HEK293T (cell line): ENCODE results near the gene CASP9.
A peak's percentile ranks its signal among the peaks of the same experiment; 100 is the strongest.

Experiments
- CTCF ChIA-PET: fragments of 350-600 bp; formaldehyde crosslinking; extraction: SDS; loops from one replicate; lab custom pipeline; 2021; ENCODE audit warnings: antibody characterized with exemption, inconsistent platforms; lab: Yijun Ruan, JAX
- POLR2A ChIA-PET: fragments of 350-600 bp; formaldehyde crosslinking; extraction: SDS; loops from one replicate; lab custom pipeline; 2020; ENCODE audit warnings: antibody characterized with exemption, inconsistent platforms; lab: Yijun Ruan, JAX
- DNase-seq: peaks from one replicate; pipeline ENCODE4 v3.0.0; 2012; ENCODE audit warnings: mixed read lengths; ENCODE audit errors: extremely low spot score
- ARNT ChIP-seq: fragments of 450-650 bp; IDR thresholded peaks from 2 replicates; pipeline ENCODE4 v1.6.1; 2017; ENCODE audit warnings: mild to moderate bottlenecking
- BHLHE40 ChIP-seq: fragments of 450-650 bp; IDR thresholded peaks from 2 replicates; pipeline ENCODE4 v1.6.1; 2016; ENCODE audit warnings: mild to moderate bottlenecking, moderate library complexity, borderline replicate concordance
- CTBP1 ChIP-seq: fragments of 450-650 bp; IDR thresholded peaks from 2 replicates; pipeline ENCODE4 v1.6.1; 2016; ENCODE audit warnings: borderline replicate concordance
- ELF4 ChIP-seq: fragments of 450-650 bp; IDR thresholded peaks from 2 replicates; pipeline ENCODE4 v1.6.1; 2017; ENCODE audit warnings: antibody characterized with exemption
- FOXA1 ChIP-seq: fragments of 450-650 bp; IDR thresholded peaks from 2 replicates; pipeline ENCODE4 v1.6.1; 2016; ENCODE audit warnings: mild to moderate bottlenecking
- FOXK2 ChIP-seq: fragments of 450-650 bp; IDR thresholded peaks from 2 replicates; pipeline ENCODE4 v1.6.1; 2016; ENCODE audit warnings: mild to moderate bottlenecking
- FOXM1 ChIP-seq: fragments of 450-650 bp; IDR thresholded peaks from 2 replicates; pipeline ENCODE4 v1.6.1; 2017; ENCODE audit warnings: mild to moderate bottlenecking, borderline replicate concordance
- HDGF ChIP-seq: fragments of 450-650 bp; IDR thresholded peaks from 2 replicates; pipeline ENCODE4 v1.6.1; 2017; ENCODE audit warnings: antibody characterized with exemption, borderline replicate concordance
- L3MBTL2 ChIP-seq: fragments of 450-650 bp; conservative IDR thresholded peaks from 2 replicates; pipeline ENCODE4 v1.6.1; 2016; ENCODE audit warnings: mild to moderate bottlenecking
- LEF1 ChIP-seq: fragments of 450-650 bp; IDR thresholded peaks from 2 replicates; pipeline ENCODE4 v1.6.1; 2017; ENCODE audit warnings: mild to moderate bottlenecking, borderline replicate concordance
- NFRKB ChIP-seq: fragments of 450-650 bp; IDR thresholded peaks from 2 replicates; pipeline ENCODE4 v1.6.1; 2016; ENCODE audit warnings: mild to moderate bottlenecking, moderate library complexity
- PKNOX1 ChIP-seq: fragments of 450-650 bp; IDR thresholded peaks from 2 replicates; pipeline ENCODE4 v1.6.1; 2016
- SP1 ChIP-seq: fragments of 450-650 bp; IDR thresholded peaks from 2 replicates; pipeline ENCODE4 v1.6.1; 2017
- SUZ12 ChIP-seq: fragments of 450-650 bp; IDR thresholded peaks from 2 replicates; pipeline ENCODE4 v1.6.1; 2016; ENCODE audit warnings: mild to moderate bottlenecking
- TARDBP ChIP-seq: fragments of 450-650 bp; IDR thresholded peaks from 2 replicates; pipeline ENCODE4 v1.6.1; 2016
- ZNF384 ChIP-seq: fragments of 450-650 bp; IDR thresholded peaks from 2 replicates; pipeline ENCODE4 v1.6.1; 2016

Gene CASP9

GRCh38 chr1:15506831-15507230 is 17.2 kb downstream of the CASP9 start:
- DNase-seq = no peak
- CTCF ChIA-PET = no interaction called here
- POLR2A ChIA-PET = no interaction called here
- no peak for TF ChIP-seq PKNOX1
- no peak for TF ChIP-seq FOXM1
- no peak for TF ChIP-seq L3MBTL2
- TF ChIP-seq ZNF384 = no peak
- TF ChIP-seq SUZ12 = no peak
- no peak for TF ChIP-seq NFRKB
- no peak for TF ChIP-seq CTBP1
- TF ChIP-seq BHLHE40 = no peak
- no peak for TF ChIP-seq FOXA1
- TF ChIP-seq LEF1 = no peak
- TF ChIP-seq FOXK2 = no peak
- no peak for TF ChIP-seq ELF4
- no peak for TF ChIP-seq ARNT
- TF ChIP-seq SP1 = no peak
- no peak for TF ChIP-seq HDGF
- no peak for TF ChIP-seq TARDBP

DNA sequence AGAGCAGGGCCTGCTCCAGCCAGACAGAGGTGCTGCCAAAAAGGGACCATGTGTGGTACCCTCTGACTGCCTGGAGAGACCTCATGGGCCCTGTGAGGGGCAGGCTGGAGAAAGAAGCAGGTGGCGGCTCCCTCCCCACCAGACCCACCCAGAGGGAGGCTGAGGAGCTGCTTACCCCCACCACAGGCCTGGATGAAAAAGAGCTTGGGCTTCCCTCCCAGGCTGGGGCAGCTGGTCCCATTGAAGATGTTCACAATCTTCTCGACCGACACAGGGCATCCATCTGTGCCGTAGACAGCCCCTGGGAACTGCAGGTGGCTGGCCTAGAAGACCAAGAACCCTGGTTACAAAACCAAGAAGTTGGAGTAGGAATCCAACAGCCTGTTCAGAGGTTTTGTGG is 19.6 kb downstream of the CASP9 start:
- ChIA-PET POLR2A (no interaction called here), CTCF (interaction anchor here (0.6 kb wide), 1 partner anchor 122 kb away, joined by 3 read pairs; no protein-coding TSS in a partner anchor)
- DNase-seq = no peak
- TF ChIP-seq CTBP1 (no peak), NFRKB (no peak), ARNT (no peak), FOXM1 (no peak), HDGF (no peak), FOXK2 (no peak), SUZ12 (no peak), L3MBTL2 (no peak), BHLHE40 (no peak), FOXA1 (no peak), TARDBP (no peak), ELF4 (no peak)

DNA sequence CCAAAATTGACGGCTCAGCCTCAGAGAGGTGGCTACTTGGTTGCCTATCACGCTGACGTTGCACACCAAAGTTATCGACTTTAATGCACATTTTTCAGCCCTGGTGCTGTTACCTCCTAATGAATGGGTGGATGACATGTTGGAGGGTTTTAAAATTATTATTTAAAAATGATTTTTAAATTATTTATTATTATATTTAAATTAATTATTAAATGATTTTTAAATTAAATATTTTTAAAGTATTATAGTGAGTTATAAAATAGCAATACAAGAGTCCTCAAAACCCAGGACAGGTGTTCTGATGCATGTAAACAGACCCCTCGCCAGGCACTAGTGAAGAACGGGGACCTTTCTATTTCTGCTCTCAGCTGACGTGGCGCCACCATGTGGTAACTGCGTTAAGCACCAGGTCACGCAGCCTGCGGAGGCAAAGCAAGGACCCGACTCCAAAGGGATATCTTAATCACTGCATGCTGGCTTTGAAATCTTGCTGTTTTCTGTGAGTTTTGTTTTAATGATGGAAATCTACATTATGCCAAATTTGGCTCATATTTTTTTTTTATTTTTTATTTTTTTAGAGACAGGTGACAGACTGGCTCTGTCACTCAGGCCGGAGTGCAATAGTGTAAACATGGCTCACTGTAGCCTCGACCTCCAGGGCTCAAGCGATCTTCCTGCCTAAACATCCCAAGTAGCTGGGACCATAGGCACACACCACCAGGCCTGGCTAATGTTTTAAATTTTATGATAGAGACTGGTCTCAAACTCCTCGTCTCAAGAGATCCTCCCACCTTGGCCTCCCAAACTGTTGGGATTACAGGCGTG is 22.6 kb downstream of the CASP9 start:
- ChIA-PET CTCF (interaction anchor here (0.6 to 0.7 kb wide), 2 partner anchors 8 to 201 kb away, joined by 3 to 9 read pairs; no protein-coding TSS in a partner anchor), POLR2A (no interaction called here)
- 0 out of 2 replicates have a peak, but pooled peaks have one; percentile 15 for TF ChIP-seq PKNOX1
- no peak for TF ChIP-seq LEF1
- peak; percentile 84 for DNase-seq

- ChIA-PET POLR2A (no interaction called here), CTCF (interaction anchor here (0.6 kb wide), 1 partner anchor 202 kb away, joined by 3 read pairs; no protein-coding TSS in a partner anchor)
- DNase-seq = no peak
- no peak for TF ChIP-seq FOXM1
- no peak for TF ChIP-seq CTBP1
- no peak for TF ChIP-seq FOXA1
- no peak for TF ChIP-seq NFRKB
- no peak for TF ChIP-seq BHLHE40
- no peak for TF ChIP-seq SP1
- no peak for TF ChIP-seq ARNT
- no peak for TF ChIP-seq ELF4
These were observed 23.5 kb downstream of the CASP9 start for GRCh38 chr1:15500184-15501178.

GRCh38 chr1:15493869-15494390 is 30.1 kb downstream of the CASP9 start:
- TF ChIP-seq NFRKB = no peak
- no peak for TF ChIP-seq L3MBTL2
- TF ChIP-seq HDGF = no peak
- TF ChIP-seq BHLHE40 = no peak
- no peak for TF ChIP-seq FOXK2
- no peak for TF ChIP-seq CTBP1
- no peak for TF ChIP-seq FOXM1
- TF ChIP-seq SUZ12 = no peak
- TF ChIP-seq SP1 = no peak
- no peak for TF ChIP-seq PKNOX1
- no peak for TF ChIP-seq ZNF384
- TF ChIP-seq ELF4 = no peak
- TF ChIP-seq ARNT = no peak
- TF ChIP-seq FOXA1 = no peak
- no peak for TF ChIP-seq TARDBP
- TF ChIP-seq LEF1 = no peak
- CTCF ChIA-PET = no interaction called here
- DNase-seq = no peak
- POLR2A ChIA-PET = no interaction called here
